ENCODE data around the gene ARHGAP8.
"Not testable (repeated sequence)": the region's sequence is repeated elsewhere in the genome, so short reads cannot be mapped to it uniquely, and the experiment has no call there.

Gene ARHGAP8

DNA sequence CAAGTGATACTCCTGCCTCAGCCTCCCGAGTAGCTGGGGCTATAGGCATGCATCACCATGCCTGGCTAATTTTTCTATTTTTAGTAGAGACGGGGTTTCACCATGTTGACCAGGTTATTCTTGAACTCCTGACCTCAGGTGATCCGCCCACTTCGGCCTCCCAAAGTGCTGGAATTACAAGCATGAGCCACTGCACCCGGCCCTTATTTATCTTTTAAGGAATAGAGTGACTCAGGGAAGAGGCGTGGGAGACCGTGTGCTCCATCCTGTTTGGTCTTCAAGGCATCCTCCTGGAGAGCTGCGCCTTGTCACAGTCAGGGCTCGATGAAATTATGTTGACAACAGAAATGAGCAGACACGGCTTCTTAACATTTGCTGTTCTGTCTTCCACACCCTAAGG lies 12.7 kb upstream of the ARHGAP8 start:
- DNase-seq (ENCODE audit: low read depth): not testable (repeated sequence)

DNA sequence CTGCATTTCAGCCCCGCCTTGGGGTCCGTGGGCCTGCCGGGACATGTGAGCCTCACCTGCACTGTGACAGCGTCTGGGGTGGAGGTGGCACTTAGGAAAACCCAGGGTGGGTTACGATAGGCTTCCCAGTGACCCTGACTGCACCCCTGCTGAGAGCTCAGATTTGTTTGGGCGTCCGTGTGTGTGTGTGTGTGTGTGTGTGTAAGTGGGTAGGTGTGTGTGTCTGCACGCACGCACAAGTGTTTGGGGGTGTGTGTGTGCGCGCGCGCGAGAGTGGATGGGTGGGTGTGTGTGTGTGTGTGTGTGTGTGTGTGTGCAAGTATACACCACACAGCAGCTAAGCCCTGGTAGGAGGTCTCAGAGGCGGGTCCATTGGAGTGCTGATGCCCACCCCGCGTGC lies 12.1 kb upstream of the ARHGAP8 start:
- no peak for DNase-seq (ENCODE audit: low read depth)

DNA sequence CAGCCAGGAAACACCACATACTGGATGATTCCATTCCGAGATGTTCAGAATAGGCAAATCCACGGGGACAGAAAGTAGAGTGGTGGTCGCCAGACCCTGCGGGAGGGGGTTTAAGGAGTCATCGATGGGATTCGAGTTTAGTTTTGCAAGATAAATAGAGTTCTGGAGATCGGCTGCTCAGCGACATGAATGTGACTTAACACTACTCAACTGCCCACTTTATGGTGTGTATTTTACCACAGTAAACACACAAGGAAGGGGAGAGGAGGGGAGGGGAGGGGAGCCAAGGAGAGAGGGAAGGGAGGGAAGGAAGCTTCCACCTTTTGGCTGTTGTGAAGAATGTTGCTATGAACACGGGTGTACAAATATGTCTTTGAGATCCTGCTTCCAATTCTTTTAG lies 10.4 kb upstream of the ARHGAP8 start:
- no peak for DNase-seq (ENCODE audit: low read depth)

DNA sequence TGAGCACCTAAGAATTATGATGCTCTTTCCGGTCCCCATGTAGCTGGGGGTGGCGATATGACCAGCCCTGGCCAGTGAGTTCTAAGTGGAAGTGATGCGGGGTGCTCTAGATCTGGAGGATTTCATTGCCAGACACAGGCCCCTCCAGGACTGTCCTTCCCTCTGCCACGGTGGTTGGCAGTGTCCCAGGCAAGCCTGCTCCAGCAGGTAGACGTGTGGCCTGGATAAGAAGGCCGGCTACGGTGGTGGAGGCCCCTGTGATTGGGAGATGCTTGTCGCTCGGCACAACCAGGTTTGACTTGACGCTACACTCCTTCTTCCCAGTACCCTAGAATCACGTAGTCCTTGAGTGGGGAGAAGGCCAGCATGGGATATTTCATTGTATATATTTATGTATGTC lies 9.1 kb upstream of the ARHGAP8 start:
- no peak for DNase-seq (ENCODE audit: low read depth)

DNA sequence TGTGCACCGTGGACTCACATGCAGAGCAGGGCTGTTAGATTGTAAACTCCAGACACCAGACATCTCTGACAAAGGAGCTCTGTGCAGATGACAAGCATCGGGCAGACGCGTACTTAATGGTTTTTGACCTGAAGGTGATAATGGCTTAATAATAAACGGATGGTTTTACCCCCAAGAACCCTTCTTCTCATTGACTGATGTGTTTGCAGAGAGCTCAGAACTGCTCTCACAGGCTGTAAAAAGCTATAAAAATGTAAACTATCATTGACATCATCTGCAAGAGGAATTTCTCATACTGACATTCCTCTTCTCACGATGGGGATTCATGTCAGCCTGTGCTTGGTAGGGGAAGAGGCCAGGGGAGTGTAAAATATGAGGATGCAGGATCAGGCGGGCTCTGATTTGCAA lies 8.6 kb upstream of the ARHGAP8 start:
- DNase-seq (ENCODE audit: low read depth): no peak

DNA sequence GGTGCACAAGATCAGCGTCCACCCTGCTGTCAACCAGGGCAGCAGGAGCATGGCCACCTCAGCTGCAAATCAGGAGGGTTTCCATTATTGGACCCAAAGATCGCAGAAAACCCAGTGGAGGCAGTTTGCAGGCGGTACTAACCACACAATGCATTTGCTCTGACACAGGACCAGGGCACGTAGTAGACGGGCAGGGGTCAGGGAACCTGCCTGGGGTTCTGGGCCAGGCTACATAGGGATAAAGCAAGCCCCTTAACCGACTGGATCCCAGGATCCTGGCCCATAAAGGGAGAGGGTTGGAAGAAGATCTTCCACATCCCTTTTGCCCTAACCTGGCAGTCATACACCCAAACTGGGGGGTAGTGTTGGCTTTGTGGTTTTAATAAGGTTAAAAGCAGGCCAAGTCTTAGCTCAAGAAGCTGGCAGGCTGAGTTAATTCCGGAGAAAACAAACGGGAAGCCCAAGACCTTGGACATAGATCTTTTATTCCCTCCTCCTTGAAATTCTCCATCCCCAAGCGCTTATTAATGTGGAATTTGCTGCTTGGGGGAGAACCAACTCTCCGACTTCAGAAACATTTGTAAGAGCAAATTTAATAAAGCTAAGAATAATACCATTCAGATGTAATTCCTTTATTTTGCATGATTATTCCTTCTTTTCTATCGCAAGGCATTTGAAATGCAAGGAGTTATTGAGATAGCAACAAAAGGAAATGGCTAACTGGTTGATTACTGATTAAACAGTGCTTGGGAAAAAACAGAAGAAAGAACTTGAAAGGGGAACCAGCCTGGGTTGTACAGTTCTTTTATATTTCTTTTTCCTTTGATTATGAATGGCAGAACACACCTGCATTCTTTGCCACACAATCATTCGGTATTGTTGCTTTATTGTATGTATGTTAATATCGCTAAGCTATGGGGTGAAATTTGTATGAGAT lies 6.3 kb upstream of the ARHGAP8 start:
- DNase-seq (ENCODE audit: low read depth): no peak

DNA sequence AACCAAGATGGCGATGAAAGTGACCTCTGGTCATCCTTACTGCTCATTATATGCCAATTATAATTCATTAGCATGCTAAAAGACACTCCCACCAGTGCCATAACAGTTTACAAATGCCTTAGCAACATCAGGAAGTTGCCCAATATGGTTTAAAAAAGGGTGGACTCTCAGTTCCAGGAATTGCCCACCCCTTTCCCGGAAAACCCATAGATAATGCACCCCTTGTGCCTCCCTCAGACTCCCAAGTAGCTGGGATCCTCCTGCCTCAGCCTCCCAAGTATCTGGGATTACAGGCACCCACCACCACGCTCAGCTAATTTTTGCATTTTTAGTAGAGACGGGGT lies 4.6 kb upstream of the ARHGAP8 start:
- not testable (repeated sequence) for DNase-seq (ENCODE audit: low read depth)

DNA sequence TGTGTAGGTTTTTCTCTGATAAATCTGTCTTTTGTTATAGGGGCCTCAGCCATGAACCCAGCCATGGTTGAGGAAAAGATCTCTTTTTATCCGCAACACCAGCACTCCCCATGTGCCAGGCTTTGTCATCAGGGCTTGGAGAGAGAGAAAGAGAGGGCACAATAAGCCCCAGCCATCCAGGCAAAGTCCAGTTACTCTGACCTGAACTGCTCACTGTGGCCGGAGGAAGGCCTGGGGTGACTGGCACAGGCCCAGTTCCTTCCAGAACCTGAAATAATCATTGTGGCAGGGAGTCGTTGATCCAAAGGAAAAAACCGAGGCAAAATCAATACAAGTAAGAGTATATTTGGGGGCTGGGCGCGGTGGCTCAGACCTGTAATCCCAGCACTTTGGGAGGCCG lies 3.9 kb upstream of the ARHGAP8 start:
- no peak for DNase-seq (ENCODE audit: low read depth)

DNA sequence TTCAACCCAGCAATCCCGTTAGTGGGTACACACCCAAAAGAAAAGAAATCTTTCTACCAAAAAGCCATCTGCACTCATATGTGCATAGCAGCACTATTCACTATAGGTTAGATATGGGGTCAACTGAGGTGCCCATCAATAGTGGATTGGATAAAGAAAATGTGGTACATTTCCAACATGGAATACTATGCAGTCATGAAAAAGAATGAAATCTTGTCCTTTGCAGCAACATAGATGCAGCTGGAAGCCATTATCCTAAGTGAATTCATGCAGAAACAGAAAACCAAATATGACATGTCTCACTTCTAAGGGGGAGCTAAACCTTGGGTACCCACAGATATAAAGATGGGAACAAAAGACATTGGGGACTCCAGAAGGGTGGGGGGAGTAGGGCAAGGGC lies 1.9 kb upstream of the ARHGAP8 start:
- DNase-seq (ENCODE audit: low read depth): no peak

DNA sequence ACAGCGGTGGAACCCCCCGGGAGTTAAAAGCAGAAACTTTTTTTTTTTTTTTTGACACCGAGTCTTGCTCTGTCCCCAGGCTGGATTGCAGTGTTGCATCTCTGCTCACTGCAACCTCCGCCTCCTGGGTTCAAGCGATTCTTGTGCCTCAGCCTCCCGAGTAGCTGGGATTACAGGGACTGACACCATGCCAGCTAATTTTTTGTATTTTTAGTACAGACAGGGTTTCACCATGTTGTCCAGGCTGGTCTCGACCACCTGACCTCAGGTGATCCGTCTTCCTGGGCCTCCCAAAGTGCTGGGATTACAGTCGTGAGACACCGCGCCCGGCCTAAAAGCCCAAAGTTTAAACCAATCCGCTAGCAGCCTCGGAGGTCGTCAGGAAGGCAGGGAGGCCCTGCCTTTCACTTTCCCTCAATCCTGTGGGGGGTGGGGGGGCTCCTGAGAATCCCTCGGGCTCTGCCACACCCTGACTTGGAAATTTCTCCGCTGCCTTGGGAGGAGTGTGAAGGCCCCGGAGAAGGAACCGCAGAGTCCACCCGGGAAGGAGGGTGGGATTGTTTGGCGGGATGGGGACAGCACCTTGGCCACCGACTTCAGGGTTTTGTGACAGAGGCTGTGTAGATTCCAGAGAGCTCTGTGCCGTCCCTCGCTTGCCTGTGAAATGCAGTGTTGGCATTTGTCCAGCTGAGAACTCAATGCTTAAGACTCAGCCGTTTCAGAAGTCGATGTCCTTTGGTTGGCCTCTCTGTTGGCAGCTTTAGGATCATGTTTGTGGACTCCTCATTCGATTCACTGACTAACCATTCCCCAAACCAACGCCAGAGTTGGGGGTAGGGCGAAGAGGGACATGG lies 1.0 kb downstream of the ARHGAP8 start:
- peak; percentile 46 for DNase-seq (ENCODE audit: low read depth)

DNA sequence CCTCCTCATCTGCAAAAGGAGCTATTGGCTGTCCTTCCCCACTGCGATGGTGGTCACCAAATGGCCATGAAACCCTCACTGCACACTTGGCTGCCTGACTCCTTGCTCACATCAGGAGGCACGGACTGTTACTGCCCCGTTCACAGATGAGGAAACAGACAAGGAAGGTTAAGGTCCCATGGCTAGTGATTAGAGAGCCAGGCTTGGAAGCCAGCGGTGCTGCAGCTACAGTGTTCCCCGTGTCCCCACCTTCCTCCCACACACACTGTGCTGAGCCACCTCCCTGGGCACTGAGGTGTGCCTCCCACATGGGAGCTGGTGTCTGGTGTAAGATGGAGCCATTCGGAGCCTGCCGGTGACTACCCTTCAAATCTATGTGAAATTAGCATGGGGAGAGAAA lies 2.6 kb downstream of the ARHGAP8 start:
- DNase-seq (ENCODE audit: low read depth): no peak

DNA sequence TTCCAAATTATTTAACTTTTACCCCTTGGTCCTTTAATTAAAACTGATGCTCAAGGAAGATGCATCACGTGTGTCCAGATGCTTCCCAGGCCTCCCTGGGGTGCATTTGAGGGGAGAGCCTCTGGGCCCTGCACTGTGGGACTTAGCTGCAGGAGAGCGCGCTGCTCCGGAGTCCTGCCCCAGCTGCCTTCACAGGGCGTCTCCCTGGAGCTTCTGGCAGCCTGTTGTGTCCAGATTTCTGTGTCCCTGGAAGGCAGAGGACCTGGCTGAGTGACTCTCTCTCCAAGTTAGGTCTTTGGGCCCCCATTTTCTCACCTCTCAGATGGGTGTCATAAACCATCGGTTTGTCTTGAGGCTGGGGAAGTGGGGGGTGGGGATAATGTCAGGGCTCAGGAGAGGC lies 3.0 kb downstream of the ARHGAP8 start:
- DNase-seq (ENCODE audit: low read depth): no peak

DNA sequence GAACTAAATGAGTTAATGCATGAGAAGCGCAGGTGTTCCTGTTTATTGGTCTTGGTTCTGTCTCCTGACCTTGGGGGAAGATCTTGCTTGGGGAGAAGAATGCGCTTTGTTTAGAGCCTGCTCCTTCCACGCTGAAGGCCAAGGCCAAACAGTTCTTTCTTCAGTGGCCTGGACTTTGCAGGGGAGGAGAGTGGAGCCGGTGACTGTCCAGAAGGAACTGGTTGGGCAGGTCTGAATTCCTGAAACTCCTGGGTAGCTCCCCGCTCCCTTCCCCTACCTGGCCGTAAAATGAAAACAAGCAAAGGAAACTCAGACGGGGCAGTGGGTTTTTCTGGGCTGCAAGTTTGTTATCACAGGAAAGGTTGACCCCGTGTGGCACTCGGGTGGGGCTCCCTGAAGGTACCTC lies 3.6 kb downstream of the ARHGAP8 start:
- DNase-seq (ENCODE audit: low read depth): no peak

DNA sequence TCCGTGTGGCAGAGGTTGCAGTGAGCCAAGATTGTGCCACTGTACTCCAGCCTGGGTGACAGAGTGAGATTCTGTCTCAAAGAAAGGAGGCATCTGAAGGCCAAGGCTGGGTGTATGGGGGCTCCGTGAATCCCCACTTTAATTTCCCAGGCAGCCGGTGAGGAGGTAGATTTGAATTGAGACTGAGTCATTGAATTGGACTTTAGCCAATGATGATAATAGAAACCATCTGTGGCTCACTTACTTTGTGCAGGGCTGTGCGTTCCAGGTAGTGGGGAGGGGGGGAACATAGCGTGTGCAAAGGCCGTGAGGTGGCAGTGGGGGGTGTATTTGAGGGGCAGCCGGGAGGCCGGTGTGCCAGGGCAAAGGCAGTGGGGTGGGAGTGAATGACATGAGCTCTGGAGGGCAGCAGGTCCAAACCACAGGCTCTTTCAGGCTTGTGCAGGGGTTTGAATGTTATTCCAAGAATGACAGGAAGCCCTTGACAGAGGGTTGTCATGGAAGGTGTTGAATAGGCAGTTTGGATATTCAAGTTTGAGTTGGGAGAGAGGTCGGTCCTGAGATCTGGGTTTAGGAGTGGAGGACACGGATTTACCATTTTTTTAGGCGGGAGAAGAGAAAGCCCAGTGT lies 6.1 kb downstream of the ARHGAP8 start:
- DNase-seq (ENCODE audit: low read depth): peak; percentile 16

DNA sequence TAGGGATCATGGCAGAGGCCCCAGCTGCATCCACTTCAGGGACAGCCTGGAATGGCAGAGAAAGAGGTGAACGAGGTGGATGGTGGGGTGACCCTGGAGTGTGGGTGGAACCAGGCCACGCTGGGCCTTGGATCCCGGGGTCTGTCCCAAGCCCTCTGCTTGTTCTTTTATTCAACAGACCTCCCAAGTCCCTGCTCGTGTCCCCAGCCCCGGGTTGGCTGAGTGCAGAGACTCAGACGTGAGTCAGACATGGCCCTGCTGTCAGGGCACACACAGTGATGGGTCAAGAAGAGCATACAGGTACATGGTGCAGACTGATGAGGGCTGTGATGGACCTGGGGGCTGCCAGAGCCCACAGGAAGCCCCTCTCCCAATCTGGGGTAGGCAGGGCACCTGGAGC lies 6.6 kb downstream of the ARHGAP8 start:
- no peak for DNase-seq (ENCODE audit: low read depth)

DNA sequence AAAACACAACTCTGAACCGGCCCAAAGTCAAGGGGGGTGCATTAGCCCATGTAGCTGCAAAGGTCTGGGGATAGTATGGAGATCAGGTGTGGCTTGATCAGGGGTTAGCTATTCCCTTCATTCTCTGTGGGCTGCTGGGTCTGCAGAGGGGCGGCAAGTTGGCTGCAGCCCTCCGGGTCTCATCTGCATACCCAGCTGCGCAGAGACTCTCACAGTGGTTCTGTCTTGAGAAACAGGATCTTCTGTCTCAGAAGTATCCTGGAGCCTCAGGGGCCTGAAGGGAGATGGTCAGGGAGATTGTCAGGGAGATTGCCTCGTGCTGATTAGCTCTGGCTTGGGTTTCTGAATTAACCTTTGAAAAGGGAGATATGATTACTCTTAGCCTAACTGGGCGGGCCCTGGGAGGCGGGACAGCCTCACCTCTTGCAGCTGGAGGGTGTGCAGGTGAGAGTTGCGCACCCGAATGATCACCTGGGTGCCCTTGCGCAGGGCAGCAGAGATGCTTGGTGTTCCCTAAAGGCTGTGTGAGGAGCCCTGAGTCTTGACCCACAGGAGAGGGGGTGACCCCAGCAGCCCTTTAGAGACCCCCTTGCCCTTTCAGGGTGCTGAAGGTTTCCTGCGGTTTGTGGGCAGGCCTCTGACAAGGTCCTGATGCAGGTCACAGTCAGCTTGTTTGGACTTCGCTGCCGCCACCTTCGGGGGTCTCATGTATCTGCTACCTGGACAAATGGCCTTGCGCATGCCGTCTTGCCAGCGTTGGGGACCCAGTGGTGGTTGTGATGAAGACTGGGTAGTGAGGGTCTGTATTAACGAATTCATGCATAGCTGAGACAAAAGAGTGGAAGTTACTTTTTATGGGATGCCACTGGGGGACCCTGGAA lies 7.3 kb downstream of the ARHGAP8 start:
- DNase-seq (ENCODE audit: low read depth): no peak

DNA sequence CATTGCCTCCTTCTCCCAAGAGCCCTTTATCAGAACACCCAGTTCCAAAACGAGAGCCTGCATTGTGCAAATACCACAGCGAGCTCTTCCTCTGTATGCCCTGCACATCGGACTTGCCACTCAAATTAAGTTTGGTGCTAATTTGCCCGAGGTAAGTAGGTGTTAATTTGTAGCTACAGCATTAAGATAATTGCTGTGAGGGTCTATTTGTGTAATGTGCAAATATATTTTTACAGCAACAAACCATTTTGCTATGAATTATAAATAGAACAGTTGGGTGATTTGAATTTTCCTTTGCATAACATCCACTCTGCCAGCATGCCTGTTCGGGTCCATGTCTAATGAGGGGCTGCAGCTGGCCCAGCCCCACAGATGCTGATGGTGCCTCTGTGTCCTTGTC lies 8.1 kb downstream of the ARHGAP8 start:
- DNase-seq (ENCODE audit: low read depth): no peak

DNA sequence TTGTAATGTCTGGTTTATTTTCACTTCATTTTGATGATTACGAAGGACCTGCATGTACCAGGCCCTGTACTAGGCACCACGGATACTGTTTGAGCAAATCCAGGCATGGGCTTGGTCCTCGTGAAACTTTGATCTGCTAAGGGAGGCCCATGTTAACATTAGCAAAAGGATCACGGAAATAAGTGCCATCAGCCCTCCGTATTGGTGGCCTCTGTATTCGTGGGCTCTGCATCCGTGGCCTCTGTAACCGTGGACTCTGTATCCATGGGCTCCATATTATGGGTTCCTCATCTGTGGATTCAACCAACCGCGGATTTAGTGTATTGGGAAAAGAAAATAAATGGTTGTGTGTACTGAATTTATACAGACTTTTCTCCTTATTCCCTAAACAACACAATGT lies 8.7 kb downstream of the ARHGAP8 start:
- no peak for DNase-seq (ENCODE audit: low read depth)

DNA sequence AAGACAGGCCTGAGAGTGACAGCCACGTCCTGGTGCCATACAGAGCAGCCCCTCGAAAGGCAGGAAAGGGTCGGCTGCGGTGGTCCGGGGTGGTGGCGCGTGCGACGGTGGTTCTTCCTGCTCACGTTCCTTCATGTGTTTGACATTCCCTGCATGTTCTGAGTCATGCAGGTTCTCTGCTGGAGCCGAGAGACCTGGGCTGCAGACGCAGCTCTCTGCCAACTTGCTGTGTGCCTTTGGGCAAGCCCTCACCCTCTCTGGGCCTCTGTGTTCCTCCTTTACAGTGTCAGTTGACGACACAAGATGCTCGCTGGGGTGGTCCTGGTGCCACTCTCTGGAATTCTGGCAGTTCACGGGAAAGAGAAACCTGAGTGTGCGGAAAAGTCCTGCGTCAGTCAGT lies 12.0 kb downstream of the ARHGAP8 start:
- DNase-seq (ENCODE audit: low read depth): no peak

DNA sequence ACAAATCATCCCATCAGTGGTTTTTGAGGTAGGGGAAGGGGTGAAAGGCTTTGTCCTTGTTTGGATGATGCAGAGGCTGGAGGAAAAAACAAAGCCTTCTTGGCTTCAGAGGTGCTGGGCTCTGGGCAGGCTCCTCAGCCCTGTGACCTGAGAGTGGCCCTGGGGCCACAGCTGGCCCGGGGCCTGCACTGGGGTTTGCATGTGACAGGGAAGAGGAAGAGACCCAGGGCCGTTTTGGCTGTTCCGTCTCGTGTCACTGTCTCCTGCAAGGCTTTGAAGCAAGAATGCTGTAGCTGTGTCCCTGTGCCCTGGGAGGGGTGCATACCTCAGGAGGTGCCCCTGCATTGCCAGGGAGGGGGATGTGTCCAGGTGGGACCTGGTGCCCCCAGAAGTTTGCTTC lies 12.6 kb downstream of the ARHGAP8 start:
- DNase-seq (ENCODE audit: low read depth): no peak

DNA sequence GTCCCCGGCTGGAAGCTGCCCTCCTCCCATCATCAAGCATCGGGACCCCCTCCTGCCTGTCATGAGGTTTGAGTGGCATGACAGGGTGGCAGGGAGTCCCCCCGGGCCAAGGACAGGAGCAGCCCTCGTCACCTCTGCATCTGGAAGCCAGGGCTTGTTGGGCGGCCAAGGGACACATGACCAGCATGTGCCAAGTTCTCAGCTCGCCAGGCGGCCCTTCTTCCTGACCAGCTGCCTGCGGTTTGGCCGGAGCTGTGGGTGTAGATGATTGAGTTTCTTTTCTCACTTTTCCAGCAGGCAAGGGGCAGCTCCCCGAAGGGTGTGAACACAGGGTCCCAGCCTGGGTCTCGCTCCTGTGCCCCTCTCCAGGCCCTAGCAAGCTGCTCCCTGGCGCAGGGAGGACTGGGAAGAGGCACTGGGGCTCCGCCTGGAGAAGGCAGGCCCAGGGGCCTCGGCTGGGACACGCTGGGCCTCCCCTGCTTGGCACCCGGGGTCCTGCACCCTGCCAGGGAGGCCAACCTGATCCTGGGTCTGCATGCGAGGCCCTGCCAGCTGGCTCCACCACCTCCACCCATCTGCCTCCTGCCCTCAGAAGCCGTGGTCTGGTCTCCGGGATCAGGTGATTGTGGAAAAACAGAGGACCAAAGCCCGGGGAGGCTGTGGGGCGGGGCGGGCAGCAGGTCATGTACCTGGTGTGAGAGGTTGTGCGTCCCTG lies 13.4 kb downstream of the ARHGAP8 start:
- no peak for DNase-seq (ENCODE audit: low read depth)

Data from fibroblast of the conjunctiva (primary cell).